ENCODE measurements around the gene TAS1R2.
A peak's percentile ranks its signal among the peaks of the same experiment; 100 is the strongest.
"Not testable (repeated sequence)": the region's sequence is repeated elsewhere in the genome, so short reads cannot be mapped to it uniquely, and the experiment has no call there.

TAS1R2 gene
- 0 reads per million in 2 experiments for total RNA-seq

DNA sequence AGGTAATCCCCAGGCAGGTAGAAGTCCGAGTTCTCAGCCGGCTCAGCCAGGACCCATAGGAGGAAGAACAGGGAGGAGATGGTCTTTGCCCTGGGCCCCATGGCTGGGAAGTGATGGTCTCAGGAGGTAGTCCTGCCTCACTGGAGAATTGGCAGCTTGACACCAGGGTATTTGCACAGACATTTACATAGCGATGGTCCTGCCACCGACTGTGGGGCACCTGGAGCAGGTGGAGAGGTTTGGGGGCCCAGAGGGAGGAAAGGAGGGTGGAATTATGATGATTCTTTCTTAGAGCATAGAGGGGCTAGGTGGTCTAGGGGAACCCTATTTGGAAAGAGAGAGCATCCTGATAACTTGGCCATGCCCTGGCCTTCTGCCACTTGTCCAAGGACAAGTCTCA lies at the start of gene TAS1R2:
TAS1R2 (minus strand) TSS at position 101 of the 400 bp plus-strand sequence; CDS start at position 101, 0 bp downstream.
- no peak for DNase-seq (ENCODE audit: low read depth)

GRCh38 chr1:18907917-18908845 lies 48.7 kb upstream of the TAS1R2 start:
- DNase-seq (ENCODE audit: low read depth): no peak

DNA sequence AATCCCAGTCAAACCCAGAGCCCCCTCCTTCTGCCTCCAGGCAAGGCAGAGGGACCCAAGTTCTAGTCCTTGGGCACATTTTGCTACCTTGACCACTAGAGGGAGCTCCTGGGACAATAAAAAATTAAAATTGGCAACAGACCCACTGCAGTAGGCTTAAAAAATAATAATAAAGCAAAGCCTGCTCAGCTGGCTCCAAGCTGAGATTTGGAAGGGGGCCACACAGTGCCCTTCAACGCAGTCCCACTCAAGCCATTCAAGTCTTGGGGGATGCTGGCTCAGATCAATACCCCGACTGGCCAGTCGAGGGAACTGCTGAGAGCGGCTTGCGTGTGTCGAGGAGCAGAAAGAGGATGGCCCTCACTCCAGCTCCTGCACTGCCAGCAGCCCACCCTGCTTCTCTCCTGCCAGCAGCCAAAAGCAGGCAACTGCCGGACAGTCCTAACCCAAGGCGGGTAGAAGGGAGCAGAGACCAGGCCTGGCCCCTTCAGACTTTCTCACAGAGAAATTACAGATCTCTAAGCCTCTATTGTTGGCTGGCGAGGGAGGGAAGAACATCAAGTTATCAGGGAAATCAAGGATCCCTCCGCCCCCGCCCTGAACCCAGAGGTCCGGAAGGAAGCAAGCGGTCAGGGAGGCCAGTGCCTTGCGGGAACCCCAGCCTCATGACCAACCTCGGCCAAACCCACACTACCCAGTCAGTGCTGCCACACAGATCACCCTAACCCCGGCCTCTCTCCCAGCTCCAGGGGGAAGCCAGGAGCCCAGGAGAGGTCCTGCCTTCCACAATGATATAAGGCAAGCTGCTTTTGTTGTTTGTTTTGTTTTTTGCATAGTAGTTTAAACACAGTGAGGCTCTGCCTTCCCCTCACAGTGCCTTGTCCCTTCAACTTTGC lies 47.8 kb upstream of the TAS1R2 start:
- peak; percentile 44 for DNase-seq (ENCODE audit: low read depth)

GRCh38 chr1:18903291-18903756 lies 43.9 kb upstream of the TAS1R2 start:
- DNase-seq (ENCODE audit: low read depth): no peak

- peak; percentile 89 for DNase-seq (ENCODE audit: low read depth)
These were observed 43.2 kb upstream of the TAS1R2 start, which contains the start of gene ALDH4A1 for GRCh38 chr1:18902523-18903290. ALDH4A1 (minus strand) TSS chr1:18902555; CDS start chr1:18902523, 32 bp downstream.

GRCh38 chr1:18901952-18902522 lies 42.6 kb upstream of the TAS1R2 start:
- no peak for DNase-seq (ENCODE audit: low read depth)

DNA sequence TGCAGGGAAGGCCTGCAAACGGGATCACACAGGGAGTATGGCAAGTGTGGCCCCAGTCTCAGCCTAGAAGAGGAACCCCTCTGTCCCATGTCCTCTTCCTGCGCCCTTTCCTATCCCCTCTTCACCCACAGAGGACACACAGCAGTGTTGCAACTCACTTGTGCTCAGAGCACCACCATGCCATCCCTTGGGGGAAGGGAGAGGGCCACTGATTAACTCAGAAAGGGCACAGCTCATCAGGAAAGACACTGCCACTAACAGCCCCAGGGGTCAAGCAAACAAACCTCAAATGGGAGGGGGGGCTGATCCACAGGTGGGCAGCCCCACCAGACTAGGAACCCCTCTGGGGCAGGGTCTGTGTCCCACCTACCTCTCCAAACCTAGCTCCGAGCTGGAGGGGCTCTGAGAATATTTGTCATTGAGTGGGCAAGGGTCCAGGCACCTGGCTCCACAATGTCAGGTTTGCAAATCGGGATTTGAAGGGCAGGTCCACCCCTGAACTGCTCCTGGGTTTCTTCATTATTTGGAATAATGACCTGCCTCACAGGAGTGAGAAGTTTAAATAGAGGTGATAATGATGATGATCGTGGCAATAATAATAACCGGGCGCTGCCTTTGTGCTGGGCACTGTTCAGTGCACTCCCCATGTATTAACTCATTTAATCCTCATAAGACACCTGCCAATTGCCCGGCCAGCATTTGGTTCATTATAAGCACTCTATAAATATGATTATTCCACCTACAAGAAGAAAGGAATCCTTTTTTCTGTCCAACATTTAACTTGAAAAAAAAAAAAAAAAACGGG lies 41.9 kb upstream of the TAS1R2 start:
- DNase-seq (ENCODE audit: low read depth): no peak

- no peak for DNase-seq (ENCODE audit: low read depth)
These were observed 40.9 kb upstream of the TAS1R2 start for GRCh38 chr1:18900303-18900841.

DNA sequence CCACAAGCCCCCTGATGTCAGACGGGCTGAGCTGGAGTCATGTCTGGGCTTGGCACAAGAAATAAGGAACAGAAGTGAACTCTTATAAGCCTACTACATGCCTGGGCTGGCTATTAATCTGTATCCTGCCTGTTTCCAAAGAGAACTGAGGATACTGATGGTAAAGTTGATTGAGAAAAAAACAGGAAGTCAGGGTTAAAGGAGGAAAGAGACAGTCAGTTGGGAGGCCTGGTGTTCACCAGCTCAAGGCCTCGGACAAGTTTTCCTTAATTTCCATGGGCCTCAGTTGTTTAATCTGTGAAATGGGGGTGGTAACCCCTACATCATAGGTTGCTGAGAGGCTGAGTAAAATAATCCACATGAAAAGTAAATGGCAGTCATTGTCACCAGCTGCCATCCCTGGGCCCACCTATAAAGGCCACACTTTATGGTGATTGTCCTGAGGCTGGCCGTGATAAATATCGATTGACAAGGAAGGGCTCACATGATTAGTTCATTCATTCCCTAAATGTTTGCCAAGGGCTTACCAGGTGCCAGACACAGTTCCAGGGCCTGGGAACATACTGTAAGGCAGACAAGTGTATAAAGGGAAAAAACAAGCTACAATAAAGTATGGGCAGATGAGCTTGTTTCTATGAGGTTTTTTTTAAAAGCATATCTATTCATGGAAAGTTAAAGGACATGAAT lies 40.0 kb upstream of the TAS1R2 start:
- DNase-seq (ENCODE audit: low read depth): no peak

GRCh38 chr1:18898567-18898966 lies 39.1 kb upstream of the TAS1R2 start:
- DNase-seq (ENCODE audit: low read depth): no peak

- no peak for DNase-seq (ENCODE audit: low read depth)
These were observed 35.9 kb upstream of the TAS1R2 start for GRCh38 chr1:18895317-18895716.

- no peak for DNase-seq (ENCODE audit: low read depth)
These were observed 33.7 kb upstream of the TAS1R2 start for GRCh38 chr1:18893120-18893519.

GRCh38 chr1:18891858-18892257 lies 32.4 kb upstream of the TAS1R2 start:
- not testable (repeated sequence) for DNase-seq (ENCODE audit: low read depth)

GRCh38 chr1:18891426-18891780 lies 31.9 kb upstream of the TAS1R2 start:
- no peak for DNase-seq (ENCODE audit: low read depth)

DNA sequence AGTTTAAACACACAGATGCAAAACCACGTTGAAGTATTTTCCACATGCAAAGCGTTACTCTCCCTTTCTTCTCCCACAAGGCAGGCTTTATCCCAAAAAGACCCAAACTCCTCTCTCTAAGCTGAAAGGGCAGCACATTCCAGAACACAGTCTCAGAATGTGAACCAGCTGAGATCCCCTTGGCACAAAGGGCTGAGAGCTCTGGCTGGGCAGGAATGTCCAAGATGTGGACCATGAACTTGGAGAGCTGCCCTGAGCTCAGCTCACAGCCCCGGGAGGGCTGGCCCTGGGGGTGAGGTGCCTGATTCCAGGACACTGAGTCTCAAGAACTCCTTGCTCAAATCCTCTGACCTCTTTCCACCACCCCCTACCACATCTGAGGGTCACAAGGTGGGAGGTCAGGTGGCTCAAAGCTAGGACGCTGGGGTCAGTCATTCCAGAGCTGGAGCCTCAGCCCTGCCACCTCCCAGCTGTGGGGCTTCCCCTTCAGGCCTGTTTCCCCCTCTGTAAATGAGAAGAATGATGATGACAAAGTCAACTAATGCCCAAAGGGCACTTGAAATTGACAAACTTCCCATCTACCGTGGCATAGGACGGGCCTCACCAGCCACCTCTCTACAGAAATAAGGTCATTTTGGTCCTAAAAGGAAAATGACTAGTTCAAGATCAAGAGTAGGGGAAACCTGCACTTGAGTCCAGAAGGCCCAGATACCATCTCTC lies 31.4 kb upstream of the TAS1R2 start:
- DNase-seq (ENCODE audit: low read depth): no peak

DNA sequence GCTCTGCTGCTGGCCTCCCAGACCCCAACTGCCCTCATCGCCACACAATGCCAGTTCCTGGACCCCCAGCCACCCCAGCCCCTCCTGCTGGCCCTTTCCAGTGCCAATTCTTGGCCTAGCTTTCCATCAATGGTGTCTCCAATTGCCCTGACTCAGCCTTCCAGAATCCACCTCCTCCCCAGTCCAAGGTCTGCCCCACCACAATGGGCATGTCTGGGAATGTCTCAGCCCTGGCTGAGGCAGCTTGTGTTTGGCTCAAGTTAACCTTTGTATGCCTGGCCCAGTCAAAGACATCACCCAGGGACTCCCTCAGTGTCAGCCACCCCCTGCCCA lies 26.5 kb upstream of the TAS1R2 start:
- no peak for DNase-seq (ENCODE audit: low read depth)

DNA sequence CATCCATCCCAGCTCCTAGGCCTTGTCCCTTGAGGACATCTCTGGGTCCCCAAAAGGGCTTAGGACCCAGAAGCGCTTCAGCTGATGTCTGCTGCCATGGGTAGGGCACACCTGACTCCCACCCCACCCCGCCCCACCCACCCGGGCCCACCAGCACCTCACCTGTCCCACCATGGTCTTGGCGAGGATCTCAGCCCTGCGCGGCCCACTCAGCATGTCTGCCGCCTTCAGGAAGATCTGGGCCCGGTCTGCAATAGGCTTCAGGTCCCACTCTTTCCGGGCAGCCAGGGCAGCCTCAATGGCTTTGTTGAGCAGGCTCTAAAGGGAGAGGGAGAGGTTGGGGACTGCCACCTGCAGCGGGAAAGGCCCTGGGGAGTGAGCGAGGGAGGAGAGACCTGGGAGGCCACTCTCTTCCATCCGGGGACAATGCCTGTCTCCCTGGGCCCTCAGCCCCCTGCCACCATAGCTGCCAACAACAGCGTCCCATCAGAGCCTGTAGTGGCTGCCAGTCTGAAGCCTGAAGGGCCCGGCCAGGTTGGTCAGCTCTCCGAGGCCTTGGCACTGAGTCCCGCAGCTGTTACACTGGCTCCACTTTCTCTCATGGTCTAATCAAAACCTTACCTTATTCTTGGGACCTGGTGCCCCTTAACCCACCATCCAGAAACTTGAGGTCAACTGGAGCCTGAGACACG lies 26.0 kb upstream of the TAS1R2 start:
- no peak for DNase-seq (ENCODE audit: low read depth)

DNA sequence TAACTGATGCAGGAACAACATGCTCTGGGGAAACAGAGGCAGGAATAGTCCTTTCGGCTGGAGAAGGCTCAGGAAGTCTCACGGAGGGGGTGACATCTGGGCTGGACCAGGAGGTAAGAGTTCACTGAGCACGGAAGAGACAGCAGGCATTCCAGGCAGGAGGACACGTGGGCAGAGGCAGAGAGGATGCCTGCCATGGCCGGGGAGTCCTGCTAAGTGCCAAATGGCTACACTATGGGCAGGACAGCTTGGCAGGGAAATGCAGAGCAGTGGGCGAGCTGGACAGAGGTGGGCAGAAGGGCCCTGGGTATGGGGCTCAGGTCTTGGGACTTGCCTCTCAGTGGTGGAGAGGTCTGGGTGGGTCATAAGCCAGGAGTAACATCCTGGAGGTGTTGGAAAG lies 25.3 kb upstream of the TAS1R2 start:
- no peak for DNase-seq (ENCODE audit: low read depth)

DNA sequence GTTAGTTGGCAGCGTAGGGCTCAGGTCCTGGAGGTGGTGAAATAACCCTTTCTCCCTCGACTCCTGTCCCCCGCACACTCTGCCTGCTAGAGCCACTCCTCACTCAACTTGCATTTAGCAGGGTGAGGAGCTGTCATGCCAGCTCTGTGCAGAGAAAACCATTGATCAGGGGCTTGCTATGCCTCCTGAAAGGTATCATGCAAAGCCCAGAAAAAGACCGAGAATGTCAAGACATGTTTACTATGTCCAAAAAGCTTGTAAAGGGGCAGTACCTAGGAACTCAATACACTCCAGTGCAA lies 24.9 kb upstream of the TAS1R2 start:
- DNase-seq (ENCODE audit: low read depth): no peak

Data from T follicular helper cell (primary cell).